Stimulated activated CD4-positive, alpha-beta T cell treated with anti-CD3 and anti-CD28 coated beads, Interleukin-15, amount 100 ng/mL, for 24 hours (primary cell): ENCODE data around the gene PPP1R8.

Experiments
- DNase-seq: peaks from one replicate; pipeline ENCODE4 v3.0.0-alpha.2; 2020

PPP1R8 gene

GRCh38 chr1:27872802-27873551 lies 42.4 kb downstream of the PPP1R8 start:
- peak; percentile 67 for DNase-seq

- peak; percentile 35 for DNase-seq
Measured at GRCh38 chr1:27873671-27874384, 43.2 kb downstream of the PPP1R8 start.

- DNase-seq: no peak
Measured at GRCh38 chr1:27876341-27877114, 45.9 kb downstream of the PPP1R8 start.

GRCh38 chr1:27877115-27877416 lies 46.5 kb downstream of the PPP1R8 start:
- no peak for DNase-seq

GRCh38 chr1:27878039-27878438 lies 47.5 kb downstream of the PPP1R8 start:
- no peak for DNase-seq

GRCh38 chr1:27878787-27879335 lies 48.3 kb downstream of the PPP1R8 start:
- no peak for DNase-seq

- DNase-seq: no peak
Measured at GRCh38 chr1:27879374-27880082, 48.9 kb downstream of the PPP1R8 start.

GRCh38 chr1:27882543-27882903 lies 51.9 kb downstream of the PPP1R8 start:
- no peak for DNase-seq

GRCh38 chr1:27883536-27883935 lies 53.0 kb downstream of the PPP1R8 start:
- DNase-seq: no peak

- DNase-seq: no peak
Measured at GRCh38 chr1:27884006-27884954, 53.7 kb downstream of the PPP1R8 start.

- DNase-seq: no peak
Measured at GRCh38 chr1:27885114-27885528, 54.5 kb downstream of the PPP1R8 start.

GRCh38 chr1:27885621-27886352 lies 55.2 kb downstream of the PPP1R8 start:
- DNase-seq: no peak

GRCh38 chr1:27886353-27886679 lies 55.7 kb downstream of the PPP1R8 start:
- DNase-seq: no peak

- no peak for DNase-seq
Measured at GRCh38 chr1:27886744-27887143, 56.2 kb downstream of the PPP1R8 start.

GRCh38 chr1:27887215-27888021 lies 56.8 kb downstream of the PPP1R8 start:
- DNase-seq: peak; percentile 40

GRCh38 chr1:27889506-27889905 lies 58.9 kb downstream of the PPP1R8 start:
- no peak for DNase-seq

- peak; percentile 58 for DNase-seq
Measured at GRCh38 chr1:27891196-27891889, 60.8 kb downstream of the PPP1R8 start.

GRCh38 chr1:27894521-27894920 lies 63.9 kb downstream of the PPP1R8 start:
- no peak for DNase-seq
